OCI-LY7 (cell line): ENCODE data around the gene CIDEB. TPM values are rescaled to one million over a fixed set of nuclear protein-coding genes. Genes with fewer than 3 reads are reported as not detected.

Source experiments
- BruUV-seq: library from RNA; stranded (reverse); fragments of 400-500 nt; replicated peaks from 2 replicates; lab custom pipeline; 2021; lab: Mats Ljungman, UMichigan
- CTCF ChIA-PET: fragments of 300-600 bp; sonication (Branson Sonifier 250); formaldehyde crosslinking; loops from one replicate; lab custom pipeline; 2022; ENCODE audit warnings: antibody characterized with exemption; ENCODE audit not compliant: unreplicated experiment; lab: Charles Lee
- POLR2A ChIA-PET: fragments of 300-600 bp; sonication (Branson Sonifier 250); formaldehyde crosslinking; loops from one replicate; lab custom pipeline; 2022; ENCODE audit warnings: antibody characterized with exemption; lab: Charles Lee
- DNase-seq: peaks from one replicate; pipeline ENCODE4 v3.0.0-alpha.2; 2015; ENCODE audit warnings: low spot score
- H2AFZ ChIP-seq: fragments of 200-600 bp; sonication (generic), shearing (Covaris generic); 2 replicates; pipeline ENCODE4 v1.6.1; 2014; ENCODE audit warnings: mild to moderate bottlenecking, antibody characterized with exemption, low read length, moderate library complexity
- H3K27ac ChIP-seq: fragments of 200-600 bp; sonication (generic); 2 replicates; pipeline ENCODE4 v1.5.1; 2014; ENCODE audit warnings: mixed run types, low read depth, mild to moderate bottlenecking, moderate library complexity, low read length, inconsistent platforms; ENCODE audit not compliant: poor library complexity, severe bottlenecking
- H3K36me3 ChIP-seq: fragments of 200-600 bp; sonication (generic); 2 replicates; pipeline ENCODE4 v1.6.1; 2014; ENCODE audit warnings: mild to moderate bottlenecking, antibody characterized with exemption, low read length, moderate library complexity, mixed read lengths; ENCODE audit not compliant: insufficient read depth
- H3K4me1 ChIP-seq: fragments of 200-600 bp; sonication (generic); 2 replicates; pipeline ENCODE4 v1.5.1; 2014; ENCODE audit warnings: mild to moderate bottlenecking, low read length; ENCODE audit not compliant: insufficient read depth, poor library complexity, severe bottlenecking
- H3K4me2 ChIP-seq: fragments of 200-600 bp; sonication (generic); 2 replicates; pipeline ENCODE4 v1.6.1; 2014; ENCODE audit warnings: mild to moderate bottlenecking, low read length
- H3K4me3 ChIP-seq: fragments of 200-600 bp; sonication (generic); 2 replicates; pipeline ENCODE4 v1.5.1; 2014; ENCODE audit warnings: mild to moderate bottlenecking, low read depth, low read length; ENCODE audit not compliant: poor library complexity, severe bottlenecking
- H3K79me2 ChIP-seq: fragments of 200-600 bp; sonication (generic); 2 replicates; pipeline ENCODE4 v1.6.1; 2016; ENCODE audit warnings: low read depth, mild to moderate bottlenecking, low read length, moderate library complexity, mixed read lengths; ENCODE audit not compliant: insufficient read depth
- H3K9me2 ChIP-seq: fragments of 200-600 bp; sonication (generic); 2 replicates; pipeline ENCODE4 v1.6.1; 2016; ENCODE audit warnings: mild to moderate bottlenecking, low read length, mixed read lengths; ENCODE audit not compliant: insufficient read depth
- H3K9me3 ChIP-seq: fragments of 200-600 bp; sonication (generic); 2 replicates; pipeline ENCODE4 v1.6.1; 2014; ENCODE audit warnings: mild to moderate bottlenecking, mixed run types, low read length, mixed read lengths
- H4K20me1 ChIP-seq: fragments of 200-600 bp; sonication (generic); 2 replicates; pipeline ENCODE4 v1.6.1; 2014; ENCODE audit warnings: mild to moderate bottlenecking, antibody characterized with exemption, low read length, moderate library complexity, mixed read lengths; ENCODE audit not compliant: insufficient read depth
- CTCF ChIP-seq: fragments of 200-600 bp; sonication (generic); conservative IDR thresholded peaks from 2 replicates; pipeline ENCODE4 v1.5.1; 2014; ENCODE audit warnings: mild to moderate bottlenecking, antibody characterized with exemption, low read length, moderate library complexity, mixed read lengths
- EZH2phosphoT487 ChIP-seq: fragments of 200-600 bp; sonication (generic); IDR thresholded peaks from 2 replicates; pipeline ENCODE4 v1.6.1; 2018; ENCODE audit warnings: low read depth, borderline replicate concordance, mild to moderate bottlenecking, mixed run types, antibody characterized with exemption, low read length, moderate library complexity, mixed read lengths
- intact Hi-C: fragments of 100-400 bp; cut with micrococcal nuclease; formaldehyde crosslinking; loops from one replicate; pipeline ENCODE4 v1.10.0; 2022; ENCODE audit not compliant: unreplicated experiment
- total RNA-seq, 2 experiments: library from RNA; depleted of rRNA in 1 of 2; stranded (reverse); fragments of >200 nt in 1 of 2; shearing (Covaris generic) in 1 of 2; gene quantifications; 2 replicates each; pipeline ENCODE4 v1.2.3, GENCODE V29; 2014 to 2022

Gene CIDEB
- total RNA-seq, 2 experiments from 2014 or later, result 1.6 TPM; not detected in 1

- CTCF ChIA-PET, result no interaction called here
- H3K4me2 ChIP-seq, result no peak overlapping the region
- no peak overlapping the region for H3K27ac ChIP-seq
- no peak overlapping the region for H3K4me3 ChIP-seq
- intact Hi-C loops, result no loop called here
- no peaks in the 10 kb centered on the region for H3K9me2 ChIP-seq
- no peak overlapping the region for H2AFZ ChIP-seq
- peaks cover 12% of the 10 kb centered on the region for H3K4me1 ChIP-seq
- H4K20me1 ChIP-seq, result no peaks in the 10 kb centered on the region
- no peaks in the 10 kb centered on the region for H3K79me2 ChIP-seq
- POLR2A ChIA-PET, result interaction anchor here (0.9 kb wide), 1 partner anchor 12 kb away, joined by 3 read pairs; no protein-coding TSS in a partner anchor
- no peaks in the 10 kb centered on the region for H3K9me3 ChIP-seq
- no TSS peak for BruUV-seq
- no peaks in the 10 kb centered on the region for H3K36me3 ChIP-seq
- DNase-seq, result no peak
- TF ChIP-seq EZH2phosphoT487 (no peak), CTCF (no peak)
Measured at GRCh38 chr14:24261256-24261968, 46.4 kb downstream of the CIDEB start.

DNA sequence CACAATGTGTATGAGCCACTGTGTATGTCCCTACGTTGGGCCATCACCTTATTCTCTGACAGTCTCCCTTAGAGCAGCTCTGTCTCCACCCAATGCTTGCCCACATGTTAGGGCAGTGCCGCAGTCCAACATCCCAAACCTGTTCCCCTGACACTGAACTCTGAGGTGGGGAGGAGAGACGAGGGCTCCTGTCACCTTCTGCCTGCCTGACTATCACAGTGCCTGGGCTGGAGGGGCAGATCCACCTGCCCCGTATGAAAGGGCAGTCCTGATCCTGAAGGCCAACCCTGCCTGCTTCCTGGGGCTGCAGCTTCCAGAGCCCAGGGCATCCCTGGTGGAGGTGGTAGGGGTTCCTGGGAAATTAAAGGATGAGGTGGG is 47.0 kb downstream of the CIDEB start:
- Histone ChIP-seq H2AFZ (no peak overlapping the region), H3K4me1 (peaks cover 12% of the 10 kb centered on the region), H3K27ac (no peak overlapping the region), H4K20me1 (no peaks in the 10 kb centered on the region), H3K9me3 (no peaks in the 10 kb centered on the region), H3K79me2 (no peaks in the 10 kb centered on the region), H3K36me3 (no peaks in the 10 kb centered on the region), H3K4me3 (no peak overlapping the region), H3K9me2 (no peaks in the 10 kb centered on the region), H3K4me2 (no peak overlapping the region)
- DNase-seq, result no peak
- CTCF ChIA-PET, result no interaction called here
- POLR2A ChIA-PET, result interaction anchor here (0.6 kb wide), 1 partner anchor 939 kb away, joined by 3 read pairs; the partner anchor contains the start of gene PABPN1
- BruUV-seq, result no TSS peak
- TF ChIP-seq CTCF (no peak), EZH2phosphoT487 (no peak)
- intact Hi-C loops, result no loop called here
